ELF-1 (cell line): Measurements from ENCODE around the gene PAPPA.

Source experiments
- DNase-seq: peaks from one replicate; pipeline ENCODE4 v3.0.0-alpha.2; 2016; ENCODE audit warnings: low read depth, low spot score

PAPPA gene

GRCh38 chr9:116275418-116276195 is 122.0 kb downstream of the PAPPA start:
- peak; percentile 43 for DNase-seq

- no peak for DNase-seq
Measured at GRCh38 chr9:116276196-116276493, 122.6 kb downstream of the PAPPA start.

DNA sequence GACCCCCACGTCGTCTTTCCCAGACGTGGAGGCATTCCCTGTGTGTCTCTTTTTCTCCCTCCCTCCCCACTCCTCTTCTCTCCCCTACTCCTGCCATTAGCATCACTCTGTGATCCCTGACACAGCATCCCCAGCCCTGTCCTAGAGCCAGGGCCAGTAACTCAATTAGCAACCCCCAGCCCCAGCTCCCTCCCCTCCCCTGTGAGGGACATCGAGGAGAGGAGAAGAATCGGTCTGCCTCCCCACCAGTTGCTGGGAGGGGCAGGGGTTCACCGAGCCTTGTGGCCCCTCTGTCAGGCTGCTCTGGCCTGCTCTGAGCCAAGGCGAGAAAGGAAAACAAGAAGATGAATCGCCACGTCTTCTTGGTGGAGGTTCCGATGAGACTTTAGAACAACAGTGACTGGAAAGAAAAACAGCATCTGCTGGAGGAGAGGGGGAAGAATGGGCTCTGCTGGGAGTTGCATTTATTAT is 123.1 kb downstream of the PAPPA start:
- DNase-seq: peak; percentile 29

GRCh38 chr9:116278326-116278725 is 124.7 kb downstream of the PAPPA start:
- no peak for DNase-seq

DNA sequence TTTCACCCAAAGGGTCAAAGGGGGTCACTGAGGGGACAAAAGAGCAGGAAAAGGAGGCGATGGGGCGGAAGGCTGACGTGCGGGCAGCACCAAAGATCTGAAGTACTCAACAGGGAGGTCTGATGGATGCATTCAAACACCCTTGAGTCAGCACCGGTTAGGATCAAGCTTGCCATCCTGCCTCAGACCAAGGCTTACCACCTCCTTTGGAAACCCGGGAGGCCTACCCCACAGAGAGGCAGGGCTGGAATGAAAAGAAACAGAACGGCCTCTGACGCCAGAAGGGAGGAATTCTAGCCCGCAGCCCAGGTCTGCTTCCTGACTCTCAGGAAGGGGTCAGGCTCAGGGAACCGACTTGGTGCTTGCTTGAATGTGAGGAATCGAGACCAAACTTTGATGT is 125.6 kb downstream of the PAPPA start:
- DNase-seq: peak; percentile 95

DNA sequence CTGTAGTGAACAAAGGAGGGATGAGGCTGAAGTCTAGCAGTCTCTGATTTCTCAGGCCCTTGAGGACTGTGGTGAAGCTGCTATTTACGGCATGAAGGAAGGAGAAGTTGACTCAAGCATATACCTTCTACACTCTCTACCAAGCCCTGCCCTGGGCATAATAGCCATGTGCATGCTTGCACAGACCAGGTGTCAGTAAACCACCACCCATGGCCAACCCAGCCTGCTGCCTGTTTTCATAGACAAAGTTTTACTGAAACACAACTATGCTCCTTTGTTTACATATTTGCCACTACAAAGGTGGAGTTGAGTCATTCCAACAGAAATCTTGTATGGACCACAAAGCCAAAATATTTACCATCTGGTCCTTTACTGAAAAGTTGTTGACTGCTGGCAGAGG is 126.9 kb downstream of the PAPPA start:
- DNase-seq: no peak

DNA sequence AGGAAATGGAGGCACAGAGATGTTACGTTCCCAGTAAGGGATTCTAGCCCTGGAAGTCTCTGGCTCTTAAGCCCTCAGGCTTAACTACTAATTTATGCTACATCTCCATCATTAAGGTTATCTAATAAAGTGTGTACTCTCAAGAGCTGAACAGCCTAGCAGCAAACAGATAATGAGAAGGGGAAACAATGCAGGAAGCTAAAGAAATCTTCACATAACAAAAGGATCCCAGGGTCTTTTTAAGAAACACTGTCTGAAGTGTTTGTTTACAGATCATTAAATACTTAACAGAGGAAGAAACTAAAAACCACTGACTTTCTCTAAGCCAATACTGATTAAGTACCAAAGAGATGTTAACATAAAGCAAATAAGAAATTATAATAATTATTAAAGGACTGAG is 129.0 kb downstream of the PAPPA start:
- no peak for DNase-seq

- no peak for DNase-seq
Measured at GRCh38 chr9:116284518-116284917, 130.9 kb downstream of the PAPPA start.

- DNase-seq: peak; percentile 29
Measured at GRCh38 chr9:116285320-116285719, 131.7 kb downstream of the PAPPA start.

GRCh38 chr9:116286297-116286696 is 132.7 kb downstream of the PAPPA start:
- peak; percentile 88 for DNase-seq

- DNase-seq: no peak
Measured at GRCh38 chr9:116287721-116288120, 134.1 kb downstream of the PAPPA start.

- DNase-seq: no peak
Measured at GRCh38 chr9:116288658-116289057, 135.1 kb downstream of the PAPPA start.

GRCh38 chr9:116297346-116297745 is 143.8 kb downstream of the PAPPA start:
- no peak for DNase-seq

DNA sequence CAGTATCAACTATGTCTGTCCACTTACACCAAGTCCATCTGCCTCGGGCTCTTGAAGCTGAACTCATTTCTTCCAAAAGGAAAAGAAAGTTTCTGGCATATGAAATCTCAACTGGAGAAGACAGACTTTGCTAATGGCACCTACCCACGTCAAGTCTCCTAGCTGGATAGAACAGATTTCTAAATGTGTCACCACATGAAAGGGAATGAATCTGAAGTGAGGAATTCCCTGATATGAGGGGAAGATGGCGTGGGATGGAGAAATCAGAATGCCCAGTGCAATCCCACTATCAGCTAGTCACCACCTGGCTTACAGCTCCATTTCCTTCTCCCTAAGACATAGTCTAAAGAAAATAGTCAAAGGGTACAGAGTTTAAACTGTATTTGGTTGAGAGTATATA is 144.7 kb downstream of the PAPPA start:
- no peak for DNase-seq

DNA sequence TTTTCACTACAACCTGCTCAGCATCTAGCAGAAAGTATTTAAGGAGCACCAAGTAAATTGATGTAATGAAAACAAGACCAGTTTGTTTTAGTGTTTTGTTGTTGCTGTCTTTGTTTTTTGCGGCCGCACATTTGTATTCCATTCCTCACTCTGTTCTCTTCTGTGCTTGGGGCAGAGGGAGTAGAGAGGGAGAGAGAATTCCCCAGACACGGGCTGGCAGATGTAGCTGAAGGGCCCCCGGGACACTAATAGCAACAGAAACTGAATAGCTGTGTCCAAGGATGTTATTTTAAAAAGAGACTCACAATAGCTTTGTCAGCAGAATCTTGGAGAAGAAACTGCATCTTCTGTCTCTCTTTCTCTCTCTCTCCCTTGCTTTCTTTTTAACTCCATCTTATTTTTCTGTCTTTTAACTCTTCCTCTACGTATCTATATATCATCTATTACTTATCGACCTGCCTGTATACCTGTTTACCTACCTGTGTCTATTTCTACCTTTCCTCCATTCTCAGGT is 145.3 kb downstream of the PAPPA start:
- no peak for DNase-seq

GRCh38 chr9:116300360-116300870 is 146.8 kb downstream of the PAPPA start:
- DNase-seq: no peak

- DNase-seq: no peak
Measured at GRCh38 chr9:116303270-116303669, 149.7 kb downstream of the PAPPA start.

GRCh38 chr9:116303886-116304538 is 150.4 kb downstream of the PAPPA start:
- no peak for DNase-seq

GRCh38 chr9:116304761-116305160 is 151.2 kb downstream of the PAPPA start:
- no peak for DNase-seq

DNA sequence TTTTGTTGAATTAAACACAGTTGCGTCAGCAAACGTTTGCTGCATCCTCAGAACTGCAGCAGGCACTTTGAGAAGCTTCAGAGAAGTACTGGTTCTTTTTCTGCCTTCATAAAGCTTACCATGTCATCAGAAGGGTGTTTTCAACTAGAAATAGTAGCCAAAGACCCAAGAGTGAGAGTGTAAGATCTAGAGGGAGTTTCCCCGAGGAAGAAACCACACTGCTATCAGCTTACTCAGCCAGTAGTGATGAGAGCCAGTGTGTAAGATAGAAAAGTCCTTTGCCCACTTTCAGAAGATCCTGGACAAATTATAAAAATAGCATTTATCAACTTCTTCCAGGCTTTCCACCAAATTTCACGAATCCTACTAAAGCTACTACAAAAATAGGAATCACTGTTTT is 154.5 kb downstream of the PAPPA start:
- no peak for DNase-seq

- no peak for DNase-seq
Measured at GRCh38 chr9:116309900-116310611, 156.5 kb downstream of the PAPPA start.

DNA sequence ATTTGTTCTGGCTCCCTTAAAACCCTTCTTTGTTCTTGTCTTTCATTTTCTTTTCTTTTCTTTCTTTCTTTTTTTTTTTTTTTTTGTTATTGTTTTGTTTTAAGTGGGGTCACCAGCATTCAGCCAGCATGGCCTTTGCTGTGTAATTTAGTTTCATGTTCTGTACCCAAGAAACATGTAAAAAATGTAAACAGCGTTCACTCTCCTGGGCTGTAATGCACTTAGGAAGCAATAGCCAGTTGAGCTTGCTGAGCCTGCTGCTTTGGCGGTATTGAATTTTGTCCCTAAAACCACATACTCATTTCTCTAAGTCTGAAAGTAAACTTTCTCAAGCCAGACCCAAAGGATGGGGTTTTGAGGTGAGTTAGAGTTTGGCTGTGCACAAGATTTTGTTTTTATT is 158.6 kb downstream of the PAPPA start:
- DNase-seq: no peak
